ENCODE results near the gene LHX6.

The LHX6 gene

DNA sequence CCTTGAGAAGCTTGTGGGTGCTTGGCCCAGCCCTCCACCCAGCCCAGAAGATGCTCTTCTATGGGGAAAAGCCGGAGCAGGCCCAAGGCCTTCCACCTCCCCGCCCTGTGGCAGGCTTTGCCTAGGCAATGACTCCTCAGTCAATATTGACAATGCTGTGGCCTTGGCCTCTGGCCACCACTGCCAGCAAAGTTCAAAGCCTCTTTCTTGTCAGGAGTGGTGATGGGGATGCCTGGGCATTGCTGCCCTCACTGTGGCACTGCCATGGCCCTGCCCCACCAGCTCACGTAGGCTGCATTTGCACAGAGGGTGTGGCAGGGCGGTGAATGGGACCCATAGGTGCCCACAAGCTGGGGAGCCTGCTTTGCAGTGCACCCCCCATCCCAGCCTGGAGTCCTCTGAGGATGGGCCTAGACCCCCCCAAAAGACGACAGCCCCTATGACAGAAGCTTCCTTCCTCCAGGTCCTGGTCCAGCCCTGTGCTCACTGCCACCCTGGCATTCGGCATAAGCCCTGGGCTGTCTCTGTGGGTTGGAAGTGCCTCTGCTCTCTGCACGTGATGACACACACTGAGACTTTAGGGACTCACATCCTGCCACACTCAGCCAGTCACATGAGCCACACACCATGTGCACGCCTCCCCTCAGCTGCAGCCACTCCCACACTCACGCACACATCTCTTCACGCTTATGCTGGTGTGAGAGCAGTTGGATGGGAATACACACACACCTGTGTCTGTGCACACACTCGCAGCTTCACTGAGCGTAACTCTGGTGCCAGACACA is 38.0 kb downstream of the LHX6 start:
- peak in 1 of 2 experiments; percentile 5 for DNase-seq

DNA sequence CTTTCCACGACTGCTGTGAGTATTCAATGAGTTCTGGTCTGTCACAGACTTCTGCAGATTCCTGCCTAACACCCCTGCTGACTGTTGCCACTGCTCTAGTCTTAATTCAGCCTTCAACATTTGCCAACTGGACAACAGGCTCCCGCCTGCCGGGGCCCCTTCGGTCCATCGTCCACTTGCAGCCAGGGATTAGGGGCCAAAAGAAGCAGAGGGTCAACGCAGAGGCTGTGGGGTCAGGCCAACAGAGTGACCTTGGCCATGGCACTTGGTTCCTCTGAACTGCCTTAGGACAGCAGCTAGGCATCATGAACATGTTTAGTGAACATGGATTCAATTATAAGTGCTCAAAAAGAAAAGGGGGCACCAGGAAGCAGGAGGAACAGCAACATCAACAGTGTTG is 40.4 kb downstream of the LHX6 start:
- DNase-seq = no peak

DNA sequence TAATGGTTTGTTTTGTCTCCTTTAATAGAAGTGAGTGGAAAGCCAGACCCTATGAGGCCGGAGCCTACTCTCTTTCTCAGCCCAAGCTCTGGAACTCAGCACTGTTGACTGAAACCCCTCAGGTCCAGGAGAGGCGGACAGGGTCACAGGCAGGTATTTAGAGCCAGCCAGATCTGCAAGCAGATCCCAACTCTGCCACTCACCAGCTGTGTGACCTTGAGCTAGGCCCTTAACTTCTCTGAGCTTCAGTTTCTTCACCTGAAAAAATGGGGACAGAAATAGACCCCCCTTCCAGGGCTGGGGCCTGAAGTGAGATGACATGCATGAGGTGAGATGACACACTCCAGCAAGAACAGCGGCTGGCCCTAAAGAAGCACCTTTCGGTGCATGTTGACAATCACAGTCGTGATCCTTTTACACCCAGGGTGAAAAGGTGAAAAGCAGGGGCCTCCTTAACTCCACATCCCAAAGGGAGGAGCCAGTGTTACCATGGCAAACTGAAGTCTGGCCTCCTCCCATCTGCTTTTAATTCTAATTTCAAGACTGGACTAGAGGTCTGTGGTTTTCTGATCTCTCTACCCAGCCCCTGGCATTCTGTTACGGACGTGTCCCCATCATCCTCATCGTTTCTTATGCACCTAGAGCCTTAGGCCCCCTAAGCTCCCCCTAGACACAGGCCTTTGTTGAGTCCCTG is 41.8 kb downstream of the LHX6 start:
- DNase-seq = no peak

GRCh38 chr9:122186301-122186700 is 42.5 kb downstream of the LHX6 start:
- DNase-seq = peak in 1 of 2 experiments; percentile 4

DNA sequence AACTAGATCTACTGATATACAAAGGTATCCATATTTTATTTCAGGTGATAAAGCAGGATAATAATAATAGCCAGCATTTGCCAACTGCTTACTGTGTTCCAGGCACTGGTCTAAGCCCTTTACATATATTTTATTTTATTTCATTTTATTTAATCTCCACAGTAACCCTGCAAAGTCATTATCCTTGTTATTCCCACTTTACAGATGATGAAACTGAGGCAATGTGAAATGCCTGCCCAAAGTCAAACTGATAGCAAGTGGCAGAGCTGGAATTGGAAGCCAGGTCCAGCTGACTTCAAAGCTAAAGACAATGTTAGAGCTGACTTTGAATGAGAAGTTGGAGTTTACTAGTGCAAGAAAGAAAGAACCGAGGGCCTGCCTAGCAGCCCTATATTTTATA is 44.2 kb downstream of the LHX6 start:
- DNase-seq = no peak

GRCh38 chr9:122183501-122183900 is 45.3 kb downstream of the LHX6 start:
- DNase-seq = no peak

DNA sequence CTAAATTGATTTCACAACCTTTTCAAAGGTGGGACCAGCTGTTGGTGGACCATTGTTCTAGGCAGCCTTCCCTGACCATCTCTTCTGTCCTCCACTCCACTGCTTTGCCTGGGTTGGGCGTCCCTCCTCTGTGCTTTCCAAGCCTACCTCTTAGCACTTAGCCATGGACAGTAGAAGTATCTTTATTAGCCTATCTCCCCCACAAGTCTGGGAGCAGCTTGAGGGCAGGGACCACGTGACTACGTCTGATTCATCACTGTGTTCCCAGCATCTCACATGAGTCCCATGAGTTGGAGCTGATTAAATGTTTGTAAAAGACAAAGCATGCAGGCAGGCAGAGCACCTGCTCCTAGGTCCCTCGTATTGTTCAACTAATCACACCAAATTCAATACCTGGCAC is 48.1 kb downstream of the LHX6 start:
- no peak for DNase-seq

GRCh38 chr9:122179690-122180074 is 49.1 kb downstream of the LHX6 start:
- DNase-seq = no peak

GRCh38 chr9:122179054-122179689 is 49.6 kb downstream of the LHX6 start:
- no peak for DNase-seq

GRCh38 chr9:122176916-122177315 is 51.8 kb downstream of the LHX6 start:
- DNase-seq = no peak

- DNase-seq = no peak
These were observed 55.1 kb downstream of the LHX6 start for GRCh38 chr9:122173670-122174069.

DNA sequence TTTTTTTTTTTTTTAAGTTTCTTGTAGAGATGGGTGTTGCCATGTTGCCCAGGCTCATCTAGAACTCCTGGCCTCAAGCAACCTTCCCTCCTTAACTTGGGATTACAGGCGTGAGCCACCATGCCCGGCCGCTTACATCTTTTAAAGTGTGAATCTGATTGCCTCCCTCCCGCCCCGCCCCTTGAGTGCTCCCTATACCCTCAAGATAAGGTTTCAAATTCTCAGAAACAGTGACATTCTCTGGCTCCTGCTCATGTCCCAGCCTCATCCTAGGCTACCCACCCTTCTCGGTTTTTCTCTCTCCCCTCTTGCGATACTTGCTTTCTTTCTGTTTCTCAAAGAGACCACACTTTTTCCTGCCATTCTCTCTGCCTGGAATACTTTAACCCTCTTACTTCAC is 56.6 kb downstream of the LHX6 start:
- no peak for DNase-seq

- DNase-seq = no peak
These were observed 60.4 kb downstream of the LHX6 start for GRCh38 chr9:122168356-122168755.

GRCh38 chr9:122164286-122164685 is 64.5 kb downstream of the LHX6 start:
- no peak for DNase-seq

GRCh38 chr9:122162415-122162814 is 66.3 kb downstream of the LHX6 start:
- DNase-seq = no peak

GRCh38 chr9:122159925-122160246 is 68.9 kb downstream of the LHX6 start:
- DNase-seq = no peak

- DNase-seq = peak; percentile 80 to 94
These were observed 69.5 kb downstream of the LHX6 start, which contains the start of the genes MORN5 and NDUFA8 for GRCh38 chr9:122159026-122159924. Gene MORN5 (plus strand): TSS chr9:122159908. CDS start chr9:122159973, 65 bp downstream. Gene NDUFA8 (minus strand): TSS chr9:122159779. CDS start chr9:122159677, 102 bp downstream.

DNA sequence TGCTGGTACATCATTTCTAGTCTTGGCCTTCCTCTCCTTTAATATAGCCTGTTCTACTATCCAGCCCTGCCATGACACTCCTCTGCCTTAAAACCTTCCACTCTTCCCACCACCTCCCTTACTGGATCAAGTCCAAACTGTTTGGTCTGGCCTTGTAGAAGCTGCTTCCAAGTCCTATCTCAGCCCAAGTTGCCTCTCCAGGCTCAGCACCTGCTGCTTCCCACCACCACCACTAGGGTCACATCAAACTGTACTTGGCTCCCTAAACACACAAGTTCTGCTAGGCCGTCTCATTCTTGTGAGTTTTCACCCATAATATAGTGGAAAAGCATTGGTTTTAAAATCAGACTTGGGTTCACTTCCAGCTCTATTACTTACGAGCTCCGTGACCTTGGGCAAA is 70.6 kb downstream of the LHX6 start:
- DNase-seq = peak in 1 of 2 experiments; percentile 26

DNA sequence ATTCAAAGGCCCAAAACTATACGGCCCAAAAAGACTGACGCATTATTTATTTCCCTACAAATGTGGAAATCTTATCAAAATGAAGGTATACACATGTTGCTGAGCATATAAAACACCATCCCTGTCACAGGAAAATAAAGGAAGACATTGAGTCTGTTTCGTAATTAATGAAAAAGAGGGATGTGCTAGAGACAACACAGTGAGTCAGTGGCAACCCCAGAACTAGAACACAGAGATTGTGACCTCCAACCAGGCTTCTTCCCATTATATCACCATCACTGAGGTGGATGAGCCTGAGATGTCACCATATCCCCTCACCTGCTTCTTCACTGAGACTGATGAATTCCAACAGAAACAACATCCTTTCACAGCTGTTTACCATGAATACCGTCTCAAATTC is 73.0 kb downstream of the LHX6 start:
- DNase-seq = no peak

Measured in NCI-H526 (cell line).